Vagina (tissue), 2 donors: ENCODE measurements around the gene SPINK8. TPM values are rescaled to one million over a fixed set of nuclear protein-coding genes. Genes with fewer than 3 reads are reported as not detected.

ENCODE experiments used
- DNase-seq, 2 donors: peaks; one replicate each; pipeline ENCODE4 v3.0.0-alpha.2; 2017; ENCODE audit errors: extremely low spot score in 2 of 2
- H3K27ac ChIP-seq: fragments of 200-600 bp; sonication (generic); one replicate; pipeline ENCODE4 v1.5.1; 2019
- H3K27me3 ChIP-seq: fragments of 200-600 bp; sonication (generic); one replicate; pipeline ENCODE4 v1.5.1; 2019
- H3K36me3 ChIP-seq, 2 donors: fragments of 200-600 bp; sonication (generic); one replicate each; pipeline ENCODE4 v1.5.1; 2017 to 2019
- H3K4me1 ChIP-seq: fragments of 200-600 bp; sonication (generic); one replicate; pipeline ENCODE4 v1.5.1; 2019
- H3K4me3 ChIP-seq, 2 donors: fragments of 200-600 bp; sonication (generic); 1 replicate in 1 of 2; 2 replicates in 1 of 2; pipeline ENCODE4 v1.5.1; 2016 to 2019
- H3K9me3 ChIP-seq: fragments of 200-600 bp; sonication (generic); one replicate; pipeline ENCODE4 v1.5.1; 2019
- CTCF ChIP-seq, 3 experiments: fragments of 450-650 bp in 2 of 3; fragments of 200-600 bp in 1 of 3; sonication (generic) in 1 of 3; IDR thresholded peaks; one replicate each; pipeline ENCODE4 v1.5.1; 2017 to 2019; ENCODE audit warnings: antibody characterized with exemption in 3 of 3, mild to moderate bottlenecking in 2 of 3, moderate library complexity in 2 of 3
- POLR2A ChIP-seq, 2 donors: fragments of 450-650 bp; IDR thresholded peaks; one replicate each; pipeline ENCODE4 v1.6.1; 2017; ENCODE audit warnings: antibody characterized with exemption in 2 of 2, mild to moderate bottlenecking in 2 of 2, moderate library complexity in 2 of 2
- POLR2AphosphoS5 ChIP-seq, 2 donors: sonication (generic); formaldehyde crosslinking; IDR thresholded peaks; one replicate each; pipeline ENCODE4 v1.9.0; 2017; ENCODE audit warnings: antibody characterized with exemption in 2 of 2, mild to moderate bottlenecking in 2 of 2, low read depth in 1 of 2; ENCODE audit not compliant: insufficient read depth in 1 of 2
- intact Hi-C: fragments of 100-400 bp; cut with DNase I; formaldehyde crosslinking; loops from one replicate; pipeline ENCODE4 v1.15.1; 2023
- total RNA-seq: library from RNA; depleted of rRNA; stranded (reverse); fragments of >200 nt; gene quantifications from one replicate; pipeline ENCODE4 v1.2.3, GENCODE V29; 2016

The SPINK8 gene
- total RNA-seq, 1 donor from 2014 or later = not detected

GRCh38 chr3:48289659-48290058 is 43.8 kb downstream of the SPINK8 start:
- H3K27me3 ChIP-seq = no peaks in the 10 kb centered on the region
- intact Hi-C loops = no loop called here
- H3K27ac ChIP-seq = no peak overlapping the region
- TF ChIP-seq POLR2AphosphoS5 (IDR thresholded peaks at IDR 0.05; ENCODE audit: insufficient read depth in 1 of 2, low read depth in 1 of 2) = no peak
- no peak for TF ChIP-seq POLR2A (IDR thresholded peaks at IDR 0.05)
- TF ChIP-seq CTCF (IDR thresholded peaks at IDR 0.05) = no peak
- no peak overlapping the region for H3K4me3 ChIP-seq
- no peak for DNase-seq
- peaks cover 0 to 22% of the 10 kb centered on the region in 2 donors for H3K36me3 ChIP-seq
- H3K9me3 ChIP-seq = no peaks in the 10 kb centered on the region
- H3K4me1 ChIP-seq = no peaks in the 10 kb centered on the region

DNA sequence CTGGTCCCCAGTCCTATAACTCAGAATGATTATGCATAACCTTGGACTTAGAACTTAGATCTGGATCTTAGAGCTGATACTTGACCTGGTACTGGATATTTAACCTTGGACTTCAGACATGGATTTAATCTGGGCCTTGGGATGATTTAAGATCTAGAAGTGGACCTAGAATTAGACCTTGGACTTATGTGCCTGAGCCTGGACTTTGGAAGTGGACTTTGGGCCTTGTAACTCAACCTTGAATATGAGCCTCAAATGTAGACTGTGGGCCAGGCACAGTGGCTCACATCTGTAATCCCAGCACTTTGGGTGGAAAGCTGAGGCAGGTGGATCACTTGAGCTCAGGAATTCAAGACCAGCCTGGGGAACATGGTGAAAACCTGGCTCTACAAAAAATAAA is 46.4 kb downstream of the SPINK8 start:
- intact Hi-C loops = no loop called here
- DNase-seq = no peak
- no peak for TF ChIP-seq POLR2AphosphoS5 (IDR thresholded peaks at IDR 0.05; ENCODE audit: insufficient read depth in 1 of 2, low read depth in 1 of 2)
- no peak for TF ChIP-seq POLR2A (IDR thresholded peaks at IDR 0.05)
- TF ChIP-seq CTCF (IDR thresholded peaks at IDR 0.05) = no peak
- Histone ChIP-seq H3K9me3 (no peaks in the 10 kb centered on the region), H3K4me3 (no peak overlapping the region), H3K27ac (no peak overlapping the region), H3K36me3 (no peaks in the 10 kb centered on the region), H3K27me3 (no peaks in the 10 kb centered on the region), H3K4me1 (no peaks in the 10 kb centered on the region)

GRCh38 chr3:48286308-48286707 is 47.2 kb downstream of the SPINK8 start:
- no peaks in the 10 kb centered on the region for H3K9me3 ChIP-seq
- no peak overlapping the region for H3K4me3 ChIP-seq
- H3K36me3 ChIP-seq = no peaks in the 10 kb centered on the region
- TF ChIP-seq CTCF (IDR thresholded peaks at IDR 0.05) (no peak), POLR2AphosphoS5 (IDR thresholded peaks at IDR 0.05; ENCODE audit: insufficient read depth in 1 of 2, low read depth in 1 of 2) (no peak), POLR2A (IDR thresholded peaks at IDR 0.05) (no peak)
- H3K27ac ChIP-seq = no peak overlapping the region
- no peaks in the 10 kb centered on the region for H3K27me3 ChIP-seq
- intact Hi-C loops = no loop called here
- H3K4me1 ChIP-seq = no peaks in the 10 kb centered on the region
- DNase-seq = peak in 1 of 2 donors; percentile 62

DNA sequence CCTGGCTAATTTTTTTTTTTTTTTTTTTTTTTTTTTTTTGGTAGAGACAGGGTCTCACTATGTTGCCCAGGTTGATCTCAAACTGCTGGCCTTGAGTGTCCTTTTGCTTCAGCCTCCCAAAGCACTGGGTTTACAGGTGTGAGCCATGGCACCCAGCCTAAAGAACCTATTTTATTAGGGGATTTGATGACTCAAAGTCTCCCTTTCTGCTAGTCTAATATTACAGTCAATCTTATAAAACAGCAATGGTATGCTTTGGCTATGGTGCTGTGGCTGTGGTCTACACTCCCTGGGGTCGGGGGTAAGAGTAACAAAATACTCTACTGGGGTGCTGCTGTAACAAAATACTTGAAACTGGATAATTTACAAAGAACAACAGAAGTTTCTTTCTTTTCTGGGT is 47.8 kb downstream of the SPINK8 start:
- intact Hi-C loops = no loop called here
- Histone ChIP-seq H3K4me1 (no peaks in the 10 kb centered on the region), H3K9me3 (no peaks in the 10 kb centered on the region)

DNA sequence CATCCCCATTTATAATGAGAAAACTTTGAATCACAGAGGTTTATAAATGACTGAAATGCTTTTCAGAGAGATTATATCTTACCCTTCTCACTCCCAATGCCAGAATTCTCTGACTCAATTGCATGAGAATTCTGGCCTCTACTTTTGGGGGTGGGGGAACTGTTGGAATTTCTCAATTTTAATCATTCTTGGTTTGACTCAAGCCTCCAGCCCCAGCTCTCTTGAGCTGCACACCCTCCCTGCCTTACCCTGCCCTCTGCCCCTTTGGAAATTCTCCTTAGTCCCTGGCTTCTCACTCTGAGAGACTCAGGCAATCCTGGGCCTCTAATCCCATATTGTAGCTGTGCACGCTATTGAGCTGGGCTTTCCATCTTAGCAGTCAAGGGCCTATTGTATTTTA is 48.3 kb downstream of the SPINK8 start:
- intact Hi-C loops = no loop called here
- no peaks in the 10 kb centered on the region for H3K9me3 ChIP-seq
- no peaks in the 10 kb centered on the region for H3K4me1 ChIP-seq
- H3K27me3 ChIP-seq = no peaks in the 10 kb centered on the region
- H3K4me3 ChIP-seq = no peak overlapping the region
- H3K36me3 ChIP-seq = no peaks in the 10 kb centered on the region
- TF ChIP-seq POLR2A (IDR thresholded peaks at IDR 0.05) (no peak), POLR2AphosphoS5 (IDR thresholded peaks at IDR 0.05; ENCODE audit: insufficient read depth in 1 of 2, low read depth in 1 of 2) (no peak)
- no peak for DNase-seq
- H3K27ac ChIP-seq = no peak overlapping the region

More for the DNA sequence above, 47.8 kb downstream of the SPINK8 start:
- Histone ChIP-seq H3K36me3 (no peaks in the 10 kb centered on the region), H3K27ac (no peak overlapping the region), H3K4me3 (no peak overlapping the region), H3K27me3 (no peaks in the 10 kb centered on the region)
- TF ChIP-seq CTCF (IDR thresholded peaks at IDR 0.05) = no peak
- TF ChIP-seq POLR2A (IDR thresholded peaks at IDR 0.05) = no peak
- no peak for TF ChIP-seq POLR2AphosphoS5 (IDR thresholded peaks at IDR 0.05; ENCODE audit: insufficient read depth in 1 of 2, low read depth in 1 of 2)
- no peak for DNase-seq
